Endothelial cell of umbilical vein (primary cell): ENCODE measurements around the gene SPSB2. TPM values are rescaled to one million over a fixed set of nuclear protein-coding genes. Genes with fewer than 3 reads are reported as not detected.

Source experiments
- BruUV-seq: library from RNA; stranded (reverse); fragments of 400-500 nt; replicated peaks from 2 replicates; lab custom pipeline; 2021; lab: Mats Ljungman, UMichigan
- CTCF ChIA-PET: fragments of 300-600, 350-600 bp; sonication (Branson Sonifier 250); formaldehyde crosslinking; loops from one replicate; lab custom pipeline; 2021; ENCODE audit warnings: antibody characterized with exemption, inconsistent platforms; lab: Charles Lee
- POLR2A ChIA-PET: fragments of 300-600, 350-600 bp; sonication (Branson Sonifier 250); formaldehyde crosslinking; loops from one replicate; lab custom pipeline; 2021; ENCODE audit warnings: antibody characterized with exemption, inconsistent platforms; lab: Charles Lee
- DNase-seq: peaks from one replicate; pipeline ENCODE4 v3.0.0-alpha.2; 2011; ENCODE audit warnings: low read depth, low spot score
- FAIRE-seq: peaks from 2 replicates; lab custom pipeline; 2011; peaks lifted over from hg19 to GRCh38; lab: Jason Lieb, UNC
- H2AFZ ChIP-seq: 2 replicates; pipeline ENCODE4 v1.6.0; 2012; ENCODE audit warnings: low read depth, low read length, control low read depth, inconsistent platforms
- H3K27ac ChIP-seq: 2 replicates; pipeline ENCODE4 v1.5.1; 2011; ENCODE audit warnings: low read depth, mild to moderate bottlenecking, control low read depth, low read length, moderate library complexity; ENCODE audit not compliant: insufficient read depth
- H3K27me3 ChIP-seq, 2 experiments: 2 replicates each; pipeline versions ENCODE4 v1.6.0 to v1.6.1; 2011; ENCODE audit warnings: low read length in 2 of 2, mixed read lengths in 1 of 2; ENCODE audit not compliant: control insufficient read depth in 2 of 2, insufficient read depth in 2 of 2
- H3K36me3 ChIP-seq, 2 experiments: 2 replicates in 1 of 2; 3 replicates in 1 of 2; pipeline ENCODE4 v1.5.1; 2011; ENCODE audit warnings: low read length in 2 of 2, mild to moderate bottlenecking in 1 of 2, moderate library complexity in 1 of 2; ENCODE audit not compliant: control insufficient read depth in 2 of 2, insufficient read depth in 2 of 2; ENCODE audit errors: extremely low read depth in 1 of 2
- H3K4me1 ChIP-seq: 3 replicates; pipeline ENCODE4 v1.5.1; 2011; ENCODE audit warnings: mild to moderate bottlenecking, low read length; ENCODE audit not compliant: control insufficient read depth, insufficient read depth; ENCODE audit errors: extremely low read depth
- H3K4me2 ChIP-seq: 2 replicates; pipeline ENCODE4 v1.6.1; 2011; ENCODE audit warnings: low read length, control low read depth, mixed read lengths; ENCODE audit not compliant: insufficient read depth
- H3K4me3 ChIP-seq, 3 experiments: fragments of 200-600 bp in 1 of 3; sonication (generic), shearing (Covaris generic) in 1 of 3; replicated peaks in 1 of 3; 2 replicates each; pipeline ENCODE4 v1.5.1; 2011 to 2016; ENCODE audit warnings: control low read depth in 3 of 3, low read length in 3 of 3, mild to moderate bottlenecking in 2 of 3, inconsistent platforms in 1 of 3, low read depth in 1 of 3, moderate library complexity in 1 of 3; ENCODE audit not compliant: insufficient read depth in 1 of 3
- H3K79me2 ChIP-seq: 2 replicates; pipeline ENCODE4 v1.6.0; 2012; ENCODE audit warnings: low read length, inconsistent platforms; ENCODE audit not compliant: control insufficient read depth, insufficient read depth
- H3K9ac ChIP-seq: replicated peaks from 2 replicates; pipeline ENCODE3; 2011; ENCODE audit warnings: low read length, control low read depth; ENCODE audit not compliant: insufficient read depth; ENCODE audit errors: extremely low read depth
- H3K9me1 ChIP-seq: replicated peaks from 3 replicates; pipeline ENCODE4 v1.6.0; 2011; ENCODE audit warnings: mild to moderate bottlenecking, low read length; ENCODE audit not compliant: control insufficient read depth, insufficient read depth; ENCODE audit errors: extremely low read depth
- H3K9me3 ChIP-seq: replicated peaks from 2 replicates; pipeline ENCODE4 v1.5.1; 2012; ENCODE audit warnings: low read length, inconsistent platforms; ENCODE audit not compliant: control insufficient read depth, insufficient read depth
- H4K20me1 ChIP-seq: replicated peaks from 2 replicates; pipeline ENCODE3; 2011; ENCODE audit warnings: mild to moderate bottlenecking, low read length; ENCODE audit not compliant: control insufficient read depth, insufficient read depth; ENCODE audit errors: extremely low read depth
- FOS ChIP-seq: IDR thresholded peaks from 2 replicates; pipeline ENCODE4 v1.6.1; 2011; ENCODE audit warnings: mild to moderate bottlenecking, low read length, moderate library complexity, borderline replicate concordance; ENCODE audit not compliant: insufficient read depth
- POLR2A ChIP-seq: IDR thresholded peaks from 2 replicates; pipeline ENCODE4 v1.6.1; 2012; ENCODE audit warnings: low read depth, mild to moderate bottlenecking, control low read depth, low read length
- dilution Hi-C: fragments of 300-500 bp; cut with MboI; formaldehyde crosslinking; loops from one replicate; pipeline ENCODE4 v1.15.0; 2019; ENCODE audit warnings: low sequenced_read_pairs; ENCODE audit not compliant: extremely low pct_ligation_motif_present
- intact Hi-C: fragments of 100-400 bp; cut with micrococcal nuclease; formaldehyde crosslinking; loops from one replicate; pipeline ENCODE4 v1.10.0; 2022
- polyA plus RNA-seq, 4 experiments: library from polyadenylated mRNA; depleted of rRNA in 3 of 4; stranded (reverse) in 3 of 4; unstranded in 1 of 4; fragments of >200 nt; gene quantifications; 2 replicates each; pipeline versions ENCODE4 v1.2.1 to v1.2.3, GENCODE V29; 2011 to 2012; ENCODE audit warnings: missing spikeins in 1 of 4
- total RNA-seq: library from RNA; stranded (reverse); gene quantifications from 2 replicates; pipeline ENCODE4 v1.2.3, GENCODE V29; 2021
- TF ChIP-seq, protein P1 (sequence below), 2 donors: IDR thresholded peaks; 1 replicate in 1 of 2; 2 replicates in 1 of 2; pipeline ENCODE4 v1.5.1; 2011; ENCODE audit warnings: low read length in 2 of 2, mild to moderate bottlenecking in 2 of 2, moderate library complexity in 2 of 2, control low read depth in 1 of 2, inconsistent platforms in 1 of 2, low read depth in 1 of 2; ENCODE audit not compliant: insufficient read depth in 1 of 2; ENCODE audit errors: extremely low read depth in 1 of 2

The SPSB2 gene
- total and polyA plus RNA-seq, 2 donors (not counting 3 experiments of a cell fraction or from before 2014, with no cell fraction given): 3.8 to 6.9 TPM

DNA sequence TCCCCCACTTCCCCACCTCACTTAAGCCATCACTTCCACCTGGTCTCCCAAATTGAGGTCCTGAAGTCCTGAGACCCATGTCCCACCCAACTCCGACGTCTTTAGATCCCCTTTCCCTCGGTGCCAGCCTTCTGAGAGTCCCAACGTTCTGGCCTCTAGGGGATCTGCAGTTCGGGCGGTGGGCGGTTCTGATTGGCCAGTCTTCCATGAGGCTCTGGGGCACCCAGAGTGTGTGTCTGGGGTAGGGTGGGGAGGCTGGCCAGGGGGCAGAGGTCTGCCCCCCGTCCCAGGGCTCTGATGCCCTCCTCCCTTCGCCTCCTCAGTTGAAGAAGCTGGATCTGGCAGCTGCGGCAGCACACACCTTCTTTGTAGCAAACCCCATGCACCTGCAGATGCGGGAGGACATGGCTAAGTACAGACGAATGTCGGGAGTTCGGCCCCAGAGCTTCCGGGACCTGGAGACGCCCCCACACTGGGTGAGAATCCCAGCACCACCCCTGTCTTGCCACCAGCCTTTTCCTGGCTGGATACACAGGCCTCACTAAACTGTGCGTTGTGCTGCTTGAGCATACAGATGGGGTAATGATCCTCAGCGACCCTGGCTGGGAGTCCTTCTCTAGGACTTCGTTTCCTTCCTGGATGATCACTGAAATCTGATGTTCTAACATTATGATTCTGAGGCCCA, 43.4 kb downstream of the SPSB2 start:
- no peaks in the 10 kb centered on the region for H3K9me3 ChIP-seq
- no peak overlapping the region for H3K27ac ChIP-seq
- peak overlapping the region; percentile 81 for H3K4me2 ChIP-seq
- peak overlapping the region; percentile 62 to 89 (median 80) for H3K4me3 ChIP-seq
- peak overlapping the region; percentile 19 for H2AFZ ChIP-seq
- H3K9me1 ChIP-seq: no peaks in the 10 kb centered on the region
- FAIRE-seq (peak; percentile 47), DNase-seq (peak; percentile 72)
- H4K20me1 ChIP-seq: no peaks in the 10 kb centered on the region
- peaks cover 20% of the 10 kb centered on the region for H3K4me1 ChIP-seq
- intact Hi-C loops (no loop called here), dilution Hi-C loops (no loop called here)
- CTCF ChIA-PET: interaction anchor here (1.3 to 12.0 kb wide), 3 partner anchors 17 to 209 kb away, joined by 3 to 148 read pairs (median 3); partner anchors contain the start of gene MLF2
- H3K36me3 ChIP-seq: peaks cover 0 to 18% of the 10 kb centered on the region in 2 experiments
- POLR2A ChIA-PET: interaction anchor here (0.5 to 1.2 kb wide), 4 partner anchors 14 to 90 kb away, joined by 3 to 6 read pairs (median 3); partner anchors contain the start of gene MLF2
- TF ChIP-seq, protein P1, sequence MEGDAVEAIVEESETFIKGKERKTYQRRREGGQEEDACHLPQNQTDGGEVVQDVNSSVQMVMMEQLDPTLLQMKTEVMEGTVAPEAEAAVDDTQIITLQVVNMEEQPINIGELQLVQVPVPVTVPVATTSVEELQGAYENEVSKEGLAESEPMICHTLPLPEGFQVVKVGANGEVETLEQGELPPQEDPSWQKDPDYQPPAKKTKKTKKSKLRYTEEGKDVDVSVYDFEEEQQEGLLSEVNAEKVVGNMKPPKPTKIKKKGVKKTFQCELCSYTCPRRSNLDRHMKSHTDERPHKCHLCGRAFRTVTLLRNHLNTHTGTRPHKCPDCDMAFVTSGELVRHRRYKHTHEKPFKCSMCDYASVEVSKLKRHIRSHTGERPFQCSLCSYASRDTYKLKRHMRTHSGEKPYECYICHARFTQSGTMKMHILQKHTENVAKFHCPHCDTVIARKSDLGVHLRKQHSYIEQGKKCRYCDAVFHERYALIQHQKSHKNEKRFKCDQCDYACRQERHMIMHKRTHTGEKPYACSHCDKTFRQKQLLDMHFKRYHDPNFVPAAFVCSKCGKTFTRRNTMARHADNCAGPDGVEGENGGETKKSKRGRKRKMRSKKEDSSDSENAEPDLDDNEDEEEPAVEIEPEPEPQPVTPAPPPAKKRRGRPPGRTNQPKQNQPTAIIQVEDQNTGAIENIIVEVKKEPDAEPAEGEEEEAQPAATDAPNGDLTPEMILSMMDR (IDR thresholded peaks at IDR 0.05; ENCODE audit: extremely low read depth in 1 of 2, insufficient read depth in 1 of 2, low read depth in 1 of 2, low read length in 2 of 2): peak; percentile 19 to 21
- no peak for TF ChIP-seq FOS
- TF ChIP-seq POLR2A: peak; percentile 1
- no TSS peak for BruUV-seq
- no peaks in the 10 kb centered on the region for H3K27me3 ChIP-seq
- H3K9ac ChIP-seq: peak overlapping the region; percentile 76
- peaks cover 25% of the 10 kb centered on the region for H3K79me2 ChIP-seq
